Gastroesophageal sphincter (tissue), 4 donors: ENCODE measurements around the gene RAD51B. TPM values are rescaled to one million over a fixed set of nuclear protein-coding genes. Genes with fewer than 3 reads are reported as not detected.

ENCODE experiments used
- ATAC-seq: fragments of 150-250 bp; one replicate; pipeline ENCODE4 v1.9.1; 2016; ENCODE audit warnings: mild to moderate bottlenecking, moderate library complexity
- H3K27ac ChIP-seq, 4 donors: fragments of 200-600 bp; sonication (generic) in 3 of 4; 1 replicate in 3 of 4; 2 replicates in 1 of 4; pipeline ENCODE4 v1.5.1; 2016 to 2019
- H3K27me3 ChIP-seq: fragments of 200-600 bp; sonication (generic); one replicate; pipeline ENCODE4 v1.5.1; 2019
- H3K36me3 ChIP-seq, 2 donors: fragments of 200-600 bp; sonication (generic); one replicate each; pipeline ENCODE4 v1.5.1; 2019; ENCODE audit warnings: control low read depth in 1 of 2
- H3K4me1 ChIP-seq, 3 donors: fragments of 200-600 bp; sonication (generic); 1 replicate in 2 of 3; 2 replicates in 1 of 3; pipeline ENCODE4 v1.5.1; 2016 to 2019; ENCODE audit warnings: control low read depth in 2 of 3
- H3K4me3 ChIP-seq, 2 donors: fragments of 200-600 bp; sonication (generic); one replicate each; pipeline ENCODE4 v1.5.1; 2019; ENCODE audit warnings: mild to moderate bottlenecking in 1 of 2, moderate library complexity in 1 of 2
- H3K9me3 ChIP-seq, 3 donors: fragments of 200-600 bp; sonication (generic); one replicate each; pipeline ENCODE4 v1.5.1; 2017 to 2019; ENCODE audit warnings: control low read depth in 2 of 3
- EP300 ChIP-seq: sonication (generic); formaldehyde crosslinking; IDR thresholded peaks from one replicate; pipeline ENCODE4 v1.6.1; 2017; ENCODE audit warnings: antibody characterized with exemption, mild to moderate bottlenecking
- POLR2A ChIP-seq, 2 donors: fragments of 450-650 bp; IDR thresholded peaks; one replicate each; pipeline ENCODE4 v1.6.1; 2017; ENCODE audit warnings: antibody characterized with exemption in 2 of 2, mild to moderate bottlenecking in 2 of 2, moderate library complexity in 1 of 2
- POLR2AphosphoS5 ChIP-seq: sonication (generic); formaldehyde crosslinking; IDR thresholded peaks from one replicate; pipeline ENCODE4 v1.6.1; 2017; ENCODE audit warnings: antibody characterized with exemption
- WGBS, 2 donors: methylation state at CpG; one replicate each; pipeline ENCODE4 v1.1.5; 2018; ENCODE audit warnings: low coverage in 1 of 2; 5-methylcytosine and 5-hydroxymethylcytosine counted together
- total RNA-seq, 4 donors: library from RNA; depleted of rRNA; stranded (reverse); fragments of >200 nt; gene quantifications; one replicate each; pipeline ENCODE4 v1.1.0, GENCODE V29; 2016
- TF ChIP-seq, protein P1 (sequence below), 4 experiments: fragments of 200-600 bp in 2 of 4; fragments of 450-650 bp in 2 of 4; sonication (generic) in 1 of 4; IDR thresholded peaks; one replicate each; pipeline ENCODE4 v1.5.1; 2017 to 2019; ENCODE audit warnings: antibody characterized with exemption in 4 of 4, mild to moderate bottlenecking in 2 of 4, moderate library complexity in 2 of 4

Gene RAD51B
- total RNA-seq, 4 donors from 2014 or later = 5.1 to 7.0 (median 6.0) TPM

GRCh38 chr14:68521557-68521901 is 702.0 kb downstream of the RAD51B start:
- Histone ChIP-seq H3K9me3 (no peaks in the 10 kb centered on the region), H3K27me3 (no peaks in the 10 kb centered on the region), H3K4me3 (no peak overlapping the region), H3K27ac (peak overlapping the region; percentile 79 to 94 (median 85)), H3K4me1 (peaks cover 20 to 84% (median 52%) of the 10 kb centered on the region in 3 donors), H3K36me3 (no peaks in the 10 kb centered on the region)
- TF ChIP-seq, protein P1, sequence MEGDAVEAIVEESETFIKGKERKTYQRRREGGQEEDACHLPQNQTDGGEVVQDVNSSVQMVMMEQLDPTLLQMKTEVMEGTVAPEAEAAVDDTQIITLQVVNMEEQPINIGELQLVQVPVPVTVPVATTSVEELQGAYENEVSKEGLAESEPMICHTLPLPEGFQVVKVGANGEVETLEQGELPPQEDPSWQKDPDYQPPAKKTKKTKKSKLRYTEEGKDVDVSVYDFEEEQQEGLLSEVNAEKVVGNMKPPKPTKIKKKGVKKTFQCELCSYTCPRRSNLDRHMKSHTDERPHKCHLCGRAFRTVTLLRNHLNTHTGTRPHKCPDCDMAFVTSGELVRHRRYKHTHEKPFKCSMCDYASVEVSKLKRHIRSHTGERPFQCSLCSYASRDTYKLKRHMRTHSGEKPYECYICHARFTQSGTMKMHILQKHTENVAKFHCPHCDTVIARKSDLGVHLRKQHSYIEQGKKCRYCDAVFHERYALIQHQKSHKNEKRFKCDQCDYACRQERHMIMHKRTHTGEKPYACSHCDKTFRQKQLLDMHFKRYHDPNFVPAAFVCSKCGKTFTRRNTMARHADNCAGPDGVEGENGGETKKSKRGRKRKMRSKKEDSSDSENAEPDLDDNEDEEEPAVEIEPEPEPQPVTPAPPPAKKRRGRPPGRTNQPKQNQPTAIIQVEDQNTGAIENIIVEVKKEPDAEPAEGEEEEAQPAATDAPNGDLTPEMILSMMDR (IDR thresholded peaks at IDR 0.05) = no peak
- TF ChIP-seq POLR2AphosphoS5 = no peak
- ATAC-seq = no peak
- 48 to 60% methylated on average over 1 of the region's 1 CpG for WGBS, 2 donors

GRCh38 chr14:68521961-68522509 is 702.5 kb downstream of the RAD51B start:
- TF ChIP-seq POLR2AphosphoS5 = peak; percentile 3
- TF ChIP-seq, protein P1 (IDR thresholded peaks at IDR 0.05) = no peak
- Histone ChIP-seq H3K27me3 (no peaks in the 10 kb centered on the region), H3K27ac (peak overlapping the region; percentile 79 to 94 (median 85)), H3K4me3 (no peak overlapping the region), H3K36me3 (no peaks in the 10 kb centered on the region), H3K4me1 (peaks cover 20 to 88% (median 53%) of the 10 kb centered on the region in 3 donors), H3K9me3 (no peaks in the 10 kb centered on the region)
- no peak for ATAC-seq
- 45 to 48% methylated on average over 4 to 7 of the region's 8 CpGs for WGBS, 2 donors

GRCh38 chr14:68522510-68523325 is 703.1 kb downstream of the RAD51B start:
- H3K4me1 ChIP-seq = peaks cover 20 to 88% (median 56%) of the 10 kb centered on the region in 3 donors
- peak; percentile 38 for ATAC-seq
- no peaks in the 10 kb centered on the region for H3K9me3 ChIP-seq
- peak overlapping the region; percentile 79 to 94 (median 85) for H3K27ac ChIP-seq
- 32 to 39% methylated on average over 3 to 5 of the region's 5 CpGs for WGBS, 2 donors
- H3K4me3 ChIP-seq = no peak overlapping the region
- no peaks in the 10 kb centered on the region for H3K36me3 ChIP-seq
- peak; percentile 14 for TF ChIP-seq POLR2AphosphoS5
- TF ChIP-seq, protein P1 (IDR thresholded peaks at IDR 0.05) = peak in 3 of 4 experiments; percentile 16 to 41 (median 37)
- no peak for TF ChIP-seq EP300
- no peak for TF ChIP-seq POLR2A (IDR thresholded peaks at IDR 0.05)
- no peaks in the 10 kb centered on the region for H3K27me3 ChIP-seq

GRCh38 chr14:68523326-68523610 is 703.7 kb downstream of the RAD51B start:
- ATAC-seq = no peak
- no peaks in the 10 kb centered on the region for H3K27me3 ChIP-seq
- no peaks in the 10 kb centered on the region for H3K36me3 ChIP-seq
- H3K9me3 ChIP-seq = no peaks in the 10 kb centered on the region
- H3K4me1 ChIP-seq = peaks cover 26 to 87% (median 50%) of the 10 kb centered on the region in 3 donors
- 60 to 83% methylated on average over 1 to 2 of the region's 4 CpGs for WGBS, 2 donors
- no peak for TF ChIP-seq EP300
- TF ChIP-seq POLR2A (IDR thresholded peaks at IDR 0.05) = no peak
- no peak for TF ChIP-seq POLR2AphosphoS5
- H3K4me3 ChIP-seq = no peak overlapping the region
- peak overlapping the region; percentile 79 to 94 (median 85) for H3K27ac ChIP-seq

DNA sequence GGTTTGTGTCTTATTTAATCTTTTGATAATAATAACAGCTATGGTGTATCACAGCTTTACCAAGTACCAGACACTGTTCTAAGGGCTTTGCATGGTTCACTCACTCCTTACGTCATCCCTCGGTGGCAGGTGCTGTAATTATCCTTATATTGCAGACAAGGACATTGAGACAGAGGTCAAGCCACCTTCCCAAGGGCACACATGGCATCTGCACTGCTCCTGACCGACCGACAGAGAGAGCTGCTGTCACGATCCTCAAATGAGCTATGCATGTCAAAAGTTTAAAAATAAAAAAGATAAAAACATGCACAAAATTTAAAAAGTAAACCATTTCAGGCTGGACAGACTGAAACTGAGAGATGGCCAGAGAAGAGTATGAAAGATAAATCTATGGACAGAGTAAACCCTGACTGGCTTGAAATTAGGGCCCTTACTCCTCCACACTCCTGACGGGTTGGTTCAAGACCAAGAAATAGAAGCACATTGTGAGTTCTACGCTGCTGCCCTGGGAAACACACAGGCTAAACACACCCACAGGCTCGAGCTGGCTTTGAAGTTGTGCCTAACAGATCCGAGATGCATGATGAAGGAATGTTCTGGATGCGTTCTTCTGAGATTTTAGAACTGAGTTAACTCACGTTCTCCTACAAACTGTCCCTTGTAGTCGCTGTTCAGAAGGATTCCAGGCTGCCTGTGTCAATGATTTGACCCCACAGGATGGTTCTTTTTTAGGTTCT is 704.6 kb downstream of the RAD51B start:
- 16 to 29% methylated on average over 7 to 8 of the region's 12 CpGs for WGBS, 2 donors
- TF ChIP-seq POLR2AphosphoS5 = peak; percentile 25
- TF ChIP-seq, protein P1 (IDR thresholded peaks at IDR 0.05) = peak; percentile 44 to 66 (median 60)
- TF ChIP-seq POLR2A (IDR thresholded peaks at IDR 0.05) = no peak
- ATAC-seq = peak; percentile 44
- Histone ChIP-seq H3K4me3 (no peak overlapping the region), H3K27me3 (no peaks in the 10 kb centered on the region), H3K36me3 (no peaks in the 10 kb centered on the region), H3K9me3 (peaks cover 0 to 3% (median 0%) of the 10 kb centered on the region in 3 donors), H3K27ac (peak overlapping the region; percentile 79 to 94 (median 85)), H3K4me1 (peaks cover 20 to 80% (median 43%) of the 10 kb centered on the region in 3 donors)
